H1 (cell line): ENCODE results near the gene GRIK4.

ENCODE experiments used
- CEBPB ChIP-seq: IDR thresholded peaks from 2 replicates; pipeline ENCODE4 v1.6.1; 2012; ENCODE audit warnings: low read depth, low read length
- CHD2 ChIP-seq: IDR thresholded peaks from 2 replicates; pipeline ENCODE4 v1.6.1; 2012; ENCODE audit warnings: low read length, improper control_type of control experiment
- CTCF ChIP-seq, 3 experiments: IDR thresholded peaks; 1 replicate in 2 of 3; 2 replicates in 1 of 3; pipeline versions ENCODE4 v1.5.1 to v1.6.1; 2011; ENCODE audit warnings: low read length in 3 of 3, mild to moderate bottlenecking in 3 of 3, inconsistent platforms in 2 of 3, low read depth in 1 of 3, moderate library complexity in 1 of 3; ENCODE audit not compliant: insufficient read depth in 1 of 3; ENCODE audit errors: control extremely low read depth in 1 of 3
- EP300 ChIP-seq, 2 experiments: IDR thresholded peaks; 1 replicate in 1 of 2; 2 replicates in 1 of 2; pipeline ENCODE4 v1.6.1; 2011 to 2012; ENCODE audit warnings: low read depth in 2 of 2, low read length in 2 of 2, mild to moderate bottlenecking in 2 of 2, borderline replicate concordance in 1 of 2, inconsistent platforms in 1 of 2, moderate library complexity in 1 of 2
- JUN ChIP-seq: IDR thresholded peaks from 2 replicates; pipeline ENCODE4 v1.6.1; 2011; ENCODE audit warnings: low read depth, mild to moderate bottlenecking, improper control_type of control experiment, low read length
- KDM1A ChIP-seq: fragments of 200-600, 300-600 bp; sonication (generic); IDR thresholded peaks from 2 replicates; pipeline ENCODE4 v1.7.1; 2016; ENCODE audit warnings: mild to moderate bottlenecking, low read length, borderline replicate concordance
- POLR2A ChIP-seq, 2 experiments: IDR thresholded peaks; 1 replicate in 1 of 2; 2 replicates in 1 of 2; pipeline ENCODE4 v1.6.1; 2011; ENCODE audit warnings: low read depth in 2 of 2, low read length in 2 of 2, mild to moderate bottlenecking in 2 of 2; ENCODE audit errors: control extremely low read depth in 1 of 2
- POLR2AphosphoS5 ChIP-seq: IDR thresholded peaks from 2 replicates; pipeline ENCODE4 v1.6.1; 2011; ENCODE audit warnings: low read depth, low read length
- SUZ12 ChIP-seq: fragments of 200-600 bp; sonication (generic); IDR thresholded peaks from 2 replicates; pipeline ENCODE4 v1.6.1; 2012; ENCODE audit warnings: mild to moderate bottlenecking, inconsistent platforms, low read length, moderate library complexity, mixed read lengths
- TAF1 ChIP-seq: IDR thresholded peaks from 2 replicates; pipeline ENCODE4 v1.6.1; 2011; ENCODE audit warnings: mild to moderate bottlenecking, low read depth, low read length
- YY1 ChIP-seq: IDR thresholded peaks from 2 replicates; pipeline ENCODE4 v1.6.1; 2011; ENCODE audit warnings: low read depth, mild to moderate bottlenecking, low read length

DNA sequence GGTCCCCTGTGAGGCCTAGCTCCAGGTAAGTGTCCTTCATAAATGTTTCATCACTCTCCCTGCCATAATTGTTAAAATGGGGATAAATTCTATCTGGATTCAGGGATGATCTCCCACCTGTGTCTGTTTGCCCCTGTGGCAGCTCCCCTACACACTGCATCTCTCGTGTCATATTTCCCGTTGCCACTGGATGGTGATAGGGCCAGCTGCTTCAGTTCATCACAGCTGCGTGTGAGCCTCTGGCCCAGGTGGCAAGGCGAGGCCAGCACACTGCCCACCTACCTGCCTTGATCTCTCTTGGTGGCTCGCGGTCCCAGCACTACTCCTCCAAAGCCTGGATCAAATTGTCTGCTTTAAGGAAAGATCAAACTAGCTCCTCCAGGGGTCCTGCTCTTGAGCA is 187.4 kb downstream of the GRIK4 start:
- no peak for TF ChIP-seq CEBPB
- no peak for TF ChIP-seq POLR2A (IDR thresholded peaks at IDR 0.05; ENCODE audit: control extremely low read depth in 1 of 2, low read depth in 2 of 2, low read length in 2 of 2)
- no peak for TF ChIP-seq YY1
- peak; percentile 12 to 28 (median 22) for TF ChIP-seq CTCF (IDR thresholded peaks at IDR 0.05; ENCODE audit: control extremely low read depth in 1 of 3, insufficient read depth in 1 of 3, low read depth in 1 of 3, low read length in 3 of 3)
- no peak for TF ChIP-seq TAF1
- no peak for TF ChIP-seq KDM1A
- no peak for TF ChIP-seq POLR2AphosphoS5
- TF ChIP-seq SUZ12 = no peak
- no peak for TF ChIP-seq JUN
- TF ChIP-seq CHD2 = no peak
- no peak for TF ChIP-seq EP300 (IDR thresholded peaks at IDR 0.05; ENCODE audit: borderline replicate concordance in 1 of 2, low read depth in 2 of 2, low read length in 2 of 2)
